Right kidney (tissue), 1 donor: ENCODE data around the gene CTNNA2.

ENCODE experiments used
- DNase-seq: peaks from one replicate; pipeline ENCODE4 v3.0.0-alpha.2; 2016

The CTNNA2 gene

DNA sequence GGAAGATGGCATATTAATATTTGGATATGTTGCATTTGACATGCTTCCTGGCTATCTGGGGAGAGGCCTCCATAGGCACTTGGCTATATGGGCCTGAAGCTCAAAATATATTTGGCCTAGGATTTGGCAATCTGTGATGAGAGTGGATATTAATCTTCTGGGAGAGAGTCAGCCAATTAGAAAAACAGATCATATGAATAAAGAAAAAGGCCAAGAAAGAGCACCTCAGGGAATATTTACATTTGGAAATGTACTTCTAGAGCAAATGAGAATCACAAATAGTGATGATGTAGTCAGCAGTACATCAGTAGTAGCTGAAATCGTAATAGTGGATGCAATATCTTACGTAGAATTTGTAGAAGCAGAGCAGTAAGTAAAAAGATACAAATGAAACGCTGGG is 277.0 kb downstream of the CTNNA2 start:
- DNase-seq: no peak

GRCh38 chr2:79792090-79792489 is 279.2 kb downstream of the CTNNA2 start:
- DNase-seq: no peak

DNA sequence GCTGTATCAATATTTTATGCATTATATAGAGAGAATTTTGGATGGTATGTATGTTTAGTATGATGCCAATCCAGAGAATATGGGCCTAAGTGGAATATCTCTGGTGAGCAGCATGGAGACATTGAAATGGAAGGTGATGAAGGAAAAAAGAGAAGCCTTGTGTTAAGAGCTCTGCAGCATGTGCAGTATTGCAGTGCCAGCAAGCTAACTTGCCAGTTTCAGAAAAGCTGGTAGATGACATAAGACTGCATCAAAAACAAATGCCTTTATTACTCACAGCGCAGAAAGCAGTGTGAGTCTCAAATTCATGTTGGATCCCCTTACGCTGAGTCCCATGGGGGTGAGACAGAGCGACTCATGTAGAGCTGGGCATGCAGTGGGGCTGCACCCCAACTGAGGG is 280.2 kb downstream of the CTNNA2 start:
- no peak for DNase-seq

DNA sequence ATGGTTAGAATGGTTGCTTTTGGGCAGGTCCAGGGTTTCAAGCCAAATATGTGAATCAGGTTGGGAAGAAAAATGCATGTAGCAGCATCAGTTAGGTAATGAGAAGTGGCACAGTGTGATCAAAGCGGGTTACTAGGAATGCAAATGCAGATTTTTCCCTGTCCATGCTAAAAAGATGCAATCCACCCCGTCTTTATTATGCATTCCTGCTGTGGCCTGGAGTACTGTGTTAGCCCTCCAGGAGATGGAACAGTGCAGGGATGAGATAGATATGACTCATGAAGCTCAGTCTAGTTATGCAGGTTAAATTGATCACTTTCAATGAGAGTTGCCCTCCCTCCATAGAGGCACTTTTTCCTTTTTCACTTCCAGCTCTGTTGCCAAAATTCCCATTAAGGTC is 283.8 kb downstream of the CTNNA2 start:
- no peak for DNase-seq

GRCh38 chr2:79798776-79799175 is 285.9 kb downstream of the CTNNA2 start:
- DNase-seq: no peak

DNA sequence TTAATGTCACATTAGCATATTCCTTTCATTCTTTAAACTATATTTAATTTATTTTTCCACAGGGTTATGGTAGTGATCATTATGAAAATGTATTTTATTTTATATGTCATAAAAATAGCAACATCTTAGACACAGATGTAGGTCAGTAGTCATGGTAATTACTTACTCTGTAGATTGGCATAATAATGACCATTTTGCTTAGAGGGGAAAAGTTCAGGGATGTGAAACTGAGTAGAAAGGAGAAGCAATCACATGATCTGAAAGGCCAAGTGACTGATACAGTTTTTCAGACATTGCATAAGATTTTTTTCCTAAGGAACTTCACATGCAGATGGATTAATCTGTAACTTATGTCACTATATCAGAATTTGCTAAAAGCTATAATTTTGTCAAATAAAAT is 286.9 kb downstream of the CTNNA2 start:
- no peak for DNase-seq

DNA sequence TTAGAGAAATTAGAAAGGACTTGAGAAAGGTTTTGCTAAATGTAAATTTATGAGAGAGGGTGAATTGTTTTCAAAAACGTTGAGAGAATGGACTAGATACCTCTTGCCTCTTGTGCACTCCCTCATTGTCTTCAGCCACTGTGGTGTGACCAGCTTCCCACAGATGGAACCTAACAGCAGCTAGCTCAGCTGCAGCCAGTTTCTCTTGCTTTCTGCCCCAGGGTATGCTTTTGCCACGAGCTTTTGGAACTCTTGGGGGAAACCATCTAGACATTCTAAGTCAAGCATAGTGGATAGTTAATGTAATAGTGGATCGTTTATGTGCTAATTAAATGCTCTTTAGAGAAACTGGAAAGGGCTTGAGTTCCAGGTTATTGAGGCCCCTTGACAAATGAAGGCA is 288.2 kb downstream of the CTNNA2 start:
- DNase-seq: no peak

GRCh38 chr2:79817288-79817687 is 304.4 kb downstream of the CTNNA2 start:
- DNase-seq: no peak

DNA sequence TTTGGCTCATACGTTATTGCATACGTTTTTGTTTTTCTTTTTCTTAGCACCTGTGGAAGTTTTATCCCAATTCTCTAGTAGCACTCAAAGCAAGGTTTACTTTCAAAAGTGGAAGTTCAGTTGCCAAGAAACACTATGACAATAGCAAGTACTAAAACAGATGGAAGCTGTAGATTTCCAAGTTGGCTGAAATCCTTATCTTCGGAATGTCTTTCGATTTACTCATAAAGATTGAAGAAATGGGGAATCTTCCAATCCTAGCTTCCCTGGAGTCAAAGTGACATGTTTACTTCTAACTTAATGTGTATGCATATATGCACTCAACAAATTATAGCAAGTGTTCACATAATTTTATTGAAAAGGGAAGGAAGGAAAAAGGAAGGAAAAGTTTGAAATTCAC is 307.4 kb downstream of the CTNNA2 start:
- DNase-seq: no peak

- DNase-seq: no peak
Measured at GRCh38 chr2:79822136-79822535, 309.3 kb downstream of the CTNNA2 start.

- DNase-seq: no peak
Measured at GRCh38 chr2:79824086-79824786, 311.4 kb downstream of the CTNNA2 start.

DNA sequence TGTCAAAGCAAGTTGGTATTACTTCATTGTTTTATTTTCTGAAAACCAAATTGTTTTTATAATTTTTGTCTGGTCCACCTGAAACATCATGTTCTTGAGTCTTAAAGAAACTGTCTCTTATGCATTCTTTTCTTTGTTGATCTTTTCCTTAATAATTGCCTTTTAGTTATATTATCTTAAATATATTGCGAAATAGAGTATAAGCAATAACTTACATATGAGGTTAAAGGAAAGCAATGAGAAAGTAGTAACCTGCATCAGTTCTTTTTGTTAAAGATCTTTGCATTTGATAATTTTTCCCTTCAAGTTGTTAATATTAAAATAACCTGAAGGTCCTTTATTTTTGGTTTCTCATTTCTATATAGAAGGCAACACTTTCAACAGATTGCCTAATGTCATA is 315.0 kb downstream of the CTNNA2 start:
- no peak for DNase-seq

GRCh38 chr2:79830501-79830900 is 317.6 kb downstream of the CTNNA2 start:
- DNase-seq: no peak

DNA sequence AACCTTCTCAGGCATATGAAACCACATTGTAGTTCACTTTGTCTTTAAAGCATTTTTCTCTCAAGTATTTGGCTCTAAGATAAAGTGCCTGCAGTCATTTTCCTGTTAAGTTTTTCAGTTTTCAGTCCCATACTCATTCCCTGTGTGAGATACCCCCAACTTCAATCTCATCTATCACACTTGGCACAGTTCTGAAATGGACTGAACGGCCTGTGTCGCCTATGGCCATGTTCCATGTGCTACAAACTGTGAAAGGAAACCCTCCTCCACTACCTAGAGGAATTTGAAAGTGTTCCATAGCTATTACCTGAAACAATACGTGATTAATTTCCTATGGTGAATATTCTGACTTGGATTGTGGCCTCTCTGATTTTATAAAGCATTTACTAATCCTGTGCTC is 319.1 kb downstream of the CTNNA2 start:
- DNase-seq: no peak

- no peak for DNase-seq
Measured at GRCh38 chr2:79832511-79833234, 319.8 kb downstream of the CTNNA2 start.

GRCh38 chr2:79833235-79833878 is 320.5 kb downstream of the CTNNA2 start:
- DNase-seq: no peak

GRCh38 chr2:79835911-79836310 is 323.1 kb downstream of the CTNNA2 start:
- DNase-seq: no peak

DNA sequence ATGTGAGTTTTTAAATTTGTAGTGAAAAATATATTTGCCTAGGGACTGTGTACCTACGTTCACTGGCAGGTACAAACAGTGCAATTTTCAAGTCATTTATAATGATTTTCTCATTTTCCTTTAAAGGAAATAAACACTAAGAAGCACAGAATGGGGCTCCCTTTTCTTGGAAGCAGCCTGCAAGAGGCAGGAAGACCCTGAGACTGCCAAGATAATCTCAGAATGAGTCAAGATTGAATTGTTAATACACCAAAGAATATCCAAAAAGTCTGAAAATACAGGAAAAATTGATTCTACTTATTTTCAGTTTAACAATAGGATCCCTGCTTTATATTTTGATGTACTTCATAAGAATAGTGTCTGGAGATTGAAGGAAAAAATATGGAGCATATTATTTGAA is 331.2 kb downstream of the CTNNA2 start:
- DNase-seq: no peak

DNA sequence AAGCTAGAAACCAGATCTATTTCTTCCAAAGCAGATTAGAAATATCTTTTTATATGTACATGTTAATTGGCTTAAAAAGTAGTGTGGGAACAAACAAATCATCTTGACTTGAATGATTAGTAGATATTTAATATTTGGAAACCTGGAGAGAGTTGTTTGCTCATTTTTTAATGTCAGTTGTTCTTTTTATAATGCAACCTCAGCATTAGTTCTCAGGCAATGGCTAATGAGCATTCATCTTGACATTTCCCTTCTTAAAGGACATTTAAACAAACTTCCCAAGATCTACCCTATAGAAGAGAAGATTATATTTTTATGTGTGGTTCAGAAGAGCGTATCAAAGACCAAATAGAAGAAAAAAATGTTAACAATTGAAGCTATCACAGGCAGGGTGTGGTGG is 334.0 kb downstream of the CTNNA2 start:
- DNase-seq: no peak

GRCh38 chr2:79849241-79849640 is 336.4 kb downstream of the CTNNA2 start:
- no peak for DNase-seq

DNA sequence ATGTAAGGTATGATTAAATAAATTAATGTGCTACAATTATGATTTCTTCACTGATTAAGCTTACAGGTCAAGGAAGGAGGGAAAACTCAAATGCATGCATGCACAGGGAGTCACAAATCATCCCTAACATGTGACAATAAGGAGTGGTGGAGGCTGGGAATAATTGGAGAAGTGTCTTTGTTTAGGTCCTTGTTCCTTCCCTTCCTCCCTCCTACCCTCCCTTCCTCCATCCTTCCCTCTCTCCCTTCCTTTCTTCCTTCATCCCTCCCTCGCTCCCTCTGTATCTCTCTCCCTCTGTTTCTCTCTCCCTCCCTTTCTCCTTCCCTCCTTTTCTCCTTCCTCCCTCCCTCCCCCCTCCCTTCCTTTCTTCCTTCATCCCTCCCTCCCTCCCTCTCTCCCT is 337.1 kb downstream of the CTNNA2 start:
- DNase-seq: no peak

DNA sequence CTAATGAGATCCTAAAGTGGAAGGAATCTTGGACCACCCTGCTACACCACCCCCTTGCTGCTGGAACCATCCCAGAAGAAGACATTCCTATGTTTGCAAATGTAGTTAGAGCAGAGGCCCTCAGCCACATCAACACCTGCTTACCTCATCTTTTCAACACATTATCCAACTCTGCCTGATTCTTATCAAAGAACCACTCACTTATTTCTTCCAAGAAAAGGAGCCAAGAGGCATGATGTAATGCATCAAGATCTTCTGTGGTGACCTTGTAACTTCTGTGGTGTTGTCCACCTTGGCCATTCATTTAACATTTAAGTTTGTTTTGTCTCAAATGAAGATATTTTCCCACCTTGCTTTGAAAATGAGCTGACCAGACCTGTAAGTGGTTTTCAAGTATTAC is 338.1 kb downstream of the CTNNA2 start:
- DNase-seq: no peak

- DNase-seq: no peak
Measured at GRCh38 chr2:79855264-79856006, 342.6 kb downstream of the CTNNA2 start.
